DMS53 (cell line): ENCODE measurements around the gene KIF1B.
"Not testable (repeated sequence)": the region's sequence is repeated elsewhere in the genome, so short reads cannot be mapped to it uniquely, and the experiment has no call there.

Experiments
- DNase-seq: peaks from one replicate; lab custom pipeline; 2025; lab: John Stamatoyannopoulos, UW

Gene KIF1B

GRCh38 chr1:10386761-10387676 lies 176.6 kb downstream of the KIF1B start:
- DNase-seq: no peak

- DNase-seq: peak; percentile 25
These were observed 177.5 kb downstream of the KIF1B start for GRCh38 chr1:10387677-10388386.

- no peak for DNase-seq
These were observed 178.0 kb downstream of the KIF1B start for GRCh38 chr1:10388387-10388715.

GRCh38 chr1:10389271-10389973 lies 179.1 kb downstream of the KIF1B start:
- DNase-seq: no peak

GRCh38 chr1:10396870-10397269 lies 186.5 kb downstream of the KIF1B start:
- no peak for DNase-seq

GRCh38 chr1:10398278-10398733 lies 187.9 kb downstream of the KIF1B start:
- no peak for DNase-seq

- peak; percentile 99 for DNase-seq
These were observed 188.5 kb downstream of the KIF1B start, which contains the start of gene PGD for GRCh38 chr1:10398734-10399443. Gene PGD (plus strand): TSS chr1:10399064. CDS start chr1:10399118, 54 bp downstream.

GRCh38 chr1:10399444-10399941 lies 189.1 kb downstream of the KIF1B start:
- DNase-seq: no peak

- no peak for DNase-seq
These were observed 189.6 kb downstream of the KIF1B start for GRCh38 chr1:10400013-10400412.

GRCh38 chr1:10401281-10401680 lies 190.9 kb downstream of the KIF1B start:
- no peak for DNase-seq

- no peak for DNase-seq
These were observed 192.4 kb downstream of the KIF1B start for GRCh38 chr1:10402729-10403274.

GRCh38 chr1:10407201-10407600 lies 196.8 kb downstream of the KIF1B start:
- DNase-seq: no peak

GRCh38 chr1:10415211-10415930 lies 205.0 kb downstream of the KIF1B start:
- peak; percentile 77 for DNase-seq

GRCh38 chr1:10415967-10416366 lies 205.6 kb downstream of the KIF1B start:
- DNase-seq: not testable (repeated sequence)

GRCh38 chr1:10418741-10419140 lies 208.4 kb downstream of the KIF1B start:
- not testable (repeated sequence) for DNase-seq

- no peak for DNase-seq
These were observed 209.0 kb downstream of the KIF1B start for GRCh38 chr1:10419351-10419750.

GRCh38 chr1:10421637-10422036 lies 211.3 kb downstream of the KIF1B start:
- DNase-seq: no peak

GRCh38 chr1:10424034-10424433 lies 213.7 kb downstream of the KIF1B start:
- no peak for DNase-seq

GRCh38 chr1:10424651-10425050 lies 214.3 kb downstream of the KIF1B start:
- no peak for DNase-seq

- not testable (repeated sequence) for DNase-seq
These were observed 215.6 kb downstream of the KIF1B start for GRCh38 chr1:10425826-10426534.
